Uterus (tissue), 2 donors: ENCODE data around the gene GBGT1.

Experiments
- CTCF ChIP-seq, 4 experiments: fragments of 200-600 bp in 2 of 4; fragments of 450-650 bp in 2 of 4; sonication (generic) in 2 of 4; IDR thresholded peaks; one replicate each; pipeline ENCODE4 v1.5.1; 2016 to 2019; ENCODE audit warnings: antibody characterized with exemption in 4 of 4, mild to moderate bottlenecking in 2 of 4, moderate library complexity in 1 of 4
- POLR2A ChIP-seq, 2 donors: fragments of 450-650 bp; IDR thresholded peaks; one replicate each; pipeline ENCODE4 v1.6.1; 2016; ENCODE audit warnings: antibody characterized with exemption in 2 of 2, mild to moderate bottlenecking in 1 of 2, moderate library complexity in 1 of 2

DNA sequence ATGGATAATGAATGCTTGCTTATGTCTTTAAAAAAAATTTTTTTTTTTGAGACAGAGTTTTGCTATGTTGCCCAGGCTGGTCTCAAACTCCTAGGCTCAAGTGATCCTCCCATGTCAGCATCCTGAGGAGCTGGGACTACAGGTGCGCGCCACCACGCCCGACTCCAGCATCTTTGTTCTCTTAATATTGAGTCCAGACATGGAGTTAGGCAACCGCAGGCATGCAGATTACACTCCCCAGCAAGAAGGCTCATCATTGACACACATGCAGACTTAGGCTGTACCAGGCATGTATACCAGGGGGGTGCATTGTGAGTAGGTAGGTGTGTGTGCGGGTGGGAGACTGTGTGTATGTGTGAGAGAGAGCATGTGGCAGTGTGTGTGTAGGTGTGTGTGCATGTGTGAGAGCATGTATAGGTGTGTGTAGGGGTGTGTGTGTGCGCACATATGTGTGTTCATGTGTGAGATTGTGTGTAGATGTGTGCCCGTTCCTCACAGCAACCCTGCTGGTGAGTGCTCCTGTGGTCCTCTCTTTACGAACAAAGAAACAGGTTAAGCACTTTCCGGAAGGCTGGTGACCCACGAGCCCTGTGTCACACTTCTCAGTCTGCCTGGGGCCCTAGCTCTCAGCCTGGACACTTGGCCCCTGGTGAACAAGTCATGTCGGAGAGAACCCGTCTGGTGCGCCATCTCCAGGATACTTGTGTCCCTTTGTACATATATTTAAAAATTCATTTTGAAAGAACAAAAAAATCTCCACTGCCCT, 39.2 kb upstream of the GBGT1 start:
- TF ChIP-seq CTCF (IDR thresholded peaks at IDR 0.05) (no peak), POLR2A (IDR thresholded peaks at IDR 0.05) (no peak)
